ENCODE data around the gene SH3RF1.

SH3RF1 gene

DNA sequence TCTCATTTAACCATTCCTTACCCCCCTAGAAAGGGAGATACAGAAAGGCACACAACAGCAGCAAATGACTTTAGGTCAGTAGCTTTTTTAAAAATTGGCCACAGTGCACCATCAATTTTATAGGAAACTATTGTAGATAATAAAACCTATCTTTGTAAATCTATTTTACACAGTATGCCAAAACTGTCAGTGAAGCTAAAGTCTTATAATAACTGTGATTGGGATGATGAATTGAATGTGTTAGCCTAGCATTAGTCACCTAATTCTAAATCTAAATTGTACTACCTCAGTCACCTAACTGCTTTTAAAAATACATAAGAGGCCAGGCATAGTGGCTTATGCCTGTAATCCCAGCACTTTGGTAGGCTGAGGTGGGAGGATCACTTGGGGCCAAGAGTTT is 44.2 kb downstream of the SH3RF1 start:
- no peak overlapping the region for H3K9ac ChIP-seq (ENCODE audit: low read length)
- peaks cover 13% of the 10 kb centered on the region for H3K4me1 ChIP-seq (ENCODE audit: control insufficient read depth, insufficient read depth, low read length)

GRCh38 chr4:169225812-169226211 is 44.9 kb downstream of the SH3RF1 start:
- no peak overlapping the region for H3K27ac ChIP-seq (ENCODE audit: low read depth, low read length)
- H3K9ac ChIP-seq (ENCODE audit: low read length), result no peak overlapping the region
- H3K4me3 ChIP-seq (ENCODE audit: low read length), result no peak overlapping the region
- peaks cover 13% of the 10 kb centered on the region for H3K4me1 ChIP-seq (ENCODE audit: control insufficient read depth, insufficient read depth, low read length)
- no peaks in the 10 kb centered on the region for H3K36me3 ChIP-seq (ENCODE audit: control insufficient read depth, insufficient read depth, low read length)
- H3K27me3 ChIP-seq (ENCODE audit: control insufficient read depth, insufficient read depth, low read length), result no peaks in the 10 kb centered on the region

More for the DNA sequence above, 44.2 kb downstream of the SH3RF1 start:
- no peak overlapping the region for H3K27ac ChIP-seq (ENCODE audit: low read depth, low read length)
- no peaks in the 10 kb centered on the region for H3K27me3 ChIP-seq (ENCODE audit: control insufficient read depth, insufficient read depth, low read length)
- H3K36me3 ChIP-seq (ENCODE audit: control insufficient read depth, insufficient read depth, low read length), result no peaks in the 10 kb centered on the region
- no peak overlapping the region for H3K4me3 ChIP-seq (ENCODE audit: low read length)

DNA sequence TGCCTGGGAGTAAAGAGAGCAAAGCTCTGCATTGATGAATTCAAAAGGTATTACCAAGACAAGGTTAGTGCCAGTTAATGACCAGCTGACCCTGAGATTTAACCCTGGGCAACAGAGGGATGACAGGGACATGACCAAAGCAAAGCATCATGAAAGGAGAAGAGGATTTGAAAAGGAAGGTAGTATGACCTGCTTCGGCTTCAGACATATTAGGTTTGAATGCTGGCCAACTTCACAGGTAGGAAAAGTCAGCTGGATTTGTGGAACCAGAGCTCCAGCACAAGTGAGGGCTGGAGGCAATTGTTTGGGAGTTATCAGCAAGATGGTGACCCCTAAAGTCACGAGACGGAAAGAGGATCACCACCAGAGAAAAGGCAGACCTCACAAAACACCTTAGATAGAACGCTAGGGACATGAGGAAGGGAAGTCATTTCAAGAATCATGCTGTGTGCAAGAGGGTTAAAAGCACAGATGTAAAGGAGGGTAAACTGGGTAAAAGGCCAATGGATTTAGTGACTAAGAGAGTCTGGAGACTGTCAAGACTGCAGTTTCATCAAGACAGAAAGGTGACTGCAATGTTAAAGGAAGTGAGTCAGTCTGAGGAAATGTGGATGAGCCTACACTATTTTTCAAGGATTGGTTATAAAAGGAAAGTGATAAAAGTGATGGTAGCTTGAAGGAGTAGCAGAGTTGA is 45.6 kb downstream of the SH3RF1 start:
- Histone ChIP-seq H3K9ac (ENCODE audit: low read length) (no peak overlapping the region), H3K4me1 (ENCODE audit: control insufficient read depth, insufficient read depth, low read length) (peaks cover 13% of the 10 kb centered on the region), H3K27ac (ENCODE audit: low read depth, low read length) (no peak overlapping the region), H3K36me3 (ENCODE audit: control insufficient read depth, insufficient read depth, low read length) (no peaks in the 10 kb centered on the region), H3K4me3 (ENCODE audit: low read length) (no peak overlapping the region), H3K27me3 (ENCODE audit: control insufficient read depth, insufficient read depth, low read length) (no peaks in the 10 kb centered on the region)

GRCh38 chr4:169222761-169223160 is 48.0 kb downstream of the SH3RF1 start:
- H3K27ac ChIP-seq (ENCODE audit: low read depth, low read length), result no peak overlapping the region
- no peak overlapping the region for H3K9ac ChIP-seq (ENCODE audit: low read length)
- no peak overlapping the region for H3K4me3 ChIP-seq (ENCODE audit: low read length)
- peaks cover 9% of the 10 kb centered on the region for H3K4me1 ChIP-seq (ENCODE audit: control insufficient read depth, insufficient read depth, low read length)
- H3K27me3 ChIP-seq (ENCODE audit: control insufficient read depth, insufficient read depth, low read length), result no peaks in the 10 kb centered on the region
- H3K36me3 ChIP-seq (ENCODE audit: control insufficient read depth, insufficient read depth, low read length), result no peaks in the 10 kb centered on the region

DNA sequence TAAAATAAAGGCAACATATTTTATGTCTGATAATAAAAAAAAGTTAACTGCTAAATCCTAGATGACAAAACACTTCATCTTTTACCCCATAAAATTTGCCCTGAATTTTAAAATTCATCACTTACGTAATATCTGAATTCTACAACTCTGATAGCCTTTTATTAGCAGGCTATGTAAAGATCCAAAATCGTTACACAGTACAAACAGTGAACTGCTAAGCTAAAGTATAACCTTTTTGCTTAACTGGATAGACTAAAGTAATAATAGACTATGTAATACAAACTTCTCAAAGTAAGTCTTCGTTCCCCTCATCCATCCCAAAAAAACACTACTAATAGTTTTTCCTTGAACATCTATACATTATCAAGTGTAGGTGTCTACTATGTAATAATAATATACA is 49.1 kb downstream of the SH3RF1 start:
- Histone ChIP-seq H3K9ac (ENCODE audit: low read length) (no peak overlapping the region), H3K27ac (ENCODE audit: low read depth, low read length) (no peak overlapping the region), H3K36me3 (ENCODE audit: control insufficient read depth, insufficient read depth, low read length) (no peaks in the 10 kb centered on the region), H3K4me3 (ENCODE audit: low read length) (no peak overlapping the region), H3K4me1 (ENCODE audit: control insufficient read depth, insufficient read depth, low read length) (peaks cover 9% of the 10 kb centered on the region), H3K27me3 (ENCODE audit: control insufficient read depth, insufficient read depth, low read length) (no peaks in the 10 kb centered on the region)

GRCh38 chr4:169220854-169221411 is 49.8 kb downstream of the SH3RF1 start:
- H3K4me1 ChIP-seq (ENCODE audit: control insufficient read depth, insufficient read depth, low read length), result peaks cover 7% of the 10 kb centered on the region
- no peaks in the 10 kb centered on the region for H3K36me3 ChIP-seq (ENCODE audit: control insufficient read depth, insufficient read depth, low read length)
- H3K27ac ChIP-seq (ENCODE audit: low read depth, low read length), result no peak overlapping the region
- no peak overlapping the region for H3K4me3 ChIP-seq (ENCODE audit: low read length)
- no peak overlapping the region for H3K9ac ChIP-seq (ENCODE audit: low read length)
- no peaks in the 10 kb centered on the region for H3K27me3 ChIP-seq (ENCODE audit: control insufficient read depth, insufficient read depth, low read length)

GRCh38 chr4:169220447-169220846 is 50.3 kb downstream of the SH3RF1 start:
- H3K36me3 ChIP-seq (ENCODE audit: control insufficient read depth, insufficient read depth, low read length), result no peaks in the 10 kb centered on the region
- no peak overlapping the region for H3K27ac ChIP-seq (ENCODE audit: low read depth, low read length)
- H3K4me3 ChIP-seq (ENCODE audit: low read length), result no peak overlapping the region
- H3K4me1 ChIP-seq (ENCODE audit: control insufficient read depth, insufficient read depth, low read length), result peaks cover 5% of the 10 kb centered on the region
- no peaks in the 10 kb centered on the region for H3K27me3 ChIP-seq (ENCODE audit: control insufficient read depth, insufficient read depth, low read length)
- no peak overlapping the region for H3K9ac ChIP-seq (ENCODE audit: low read length)

GRCh38 chr4:169219440-169219839 is 51.3 kb downstream of the SH3RF1 start:
- Histone ChIP-seq H3K27ac (ENCODE audit: low read depth, low read length) (no peak overlapping the region), H3K36me3 (ENCODE audit: control insufficient read depth, insufficient read depth, low read length) (no peaks in the 10 kb centered on the region), H3K4me3 (ENCODE audit: low read length) (no peak overlapping the region), H3K9ac (ENCODE audit: low read length) (no peak overlapping the region), H3K4me1 (ENCODE audit: control insufficient read depth, insufficient read depth, low read length) (no peaks in the 10 kb centered on the region), H3K27me3 (ENCODE audit: control insufficient read depth, insufficient read depth, low read length) (no peaks in the 10 kb centered on the region)

DNA sequence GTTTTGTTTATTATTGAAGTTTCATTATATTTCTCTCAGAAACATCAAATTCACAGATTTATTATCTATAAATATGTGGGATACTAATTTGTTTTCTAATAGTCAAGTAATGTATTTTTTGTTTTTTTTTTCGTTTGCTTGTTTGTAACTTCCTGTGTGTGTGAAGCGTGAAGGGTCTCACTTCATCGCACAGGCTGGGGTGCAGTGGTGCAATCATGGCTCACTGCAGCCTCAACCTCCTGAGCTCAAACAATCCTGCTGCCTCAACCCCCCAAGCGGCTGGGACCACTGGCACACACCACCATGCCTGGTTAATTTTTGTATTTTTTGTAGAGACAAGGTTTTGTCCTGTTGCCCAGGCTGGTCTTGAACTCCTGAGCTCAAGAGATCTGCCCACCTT is 55.1 kb downstream of the SH3RF1 start:
- H3K27me3 ChIP-seq (ENCODE audit: control insufficient read depth, insufficient read depth, low read length), result no peaks in the 10 kb centered on the region
- H3K9ac ChIP-seq (ENCODE audit: low read length), result no peak overlapping the region
- H3K4me1 ChIP-seq (ENCODE audit: control insufficient read depth, insufficient read depth, low read length), result no peaks in the 10 kb centered on the region
- H3K36me3 ChIP-seq (ENCODE audit: control insufficient read depth, insufficient read depth, low read length), result no peaks in the 10 kb centered on the region
- H3K27ac ChIP-seq (ENCODE audit: low read depth, low read length), result no peak overlapping the region
- no peak overlapping the region for H3K4me3 ChIP-seq (ENCODE audit: low read length)

GRCh38 chr4:169212981-169213380 is 57.8 kb downstream of the SH3RF1 start:
- no peaks in the 10 kb centered on the region for H3K27me3 ChIP-seq (ENCODE audit: control insufficient read depth, insufficient read depth, low read length)
- no peaks in the 10 kb centered on the region for H3K36me3 ChIP-seq (ENCODE audit: control insufficient read depth, insufficient read depth, low read length)
- no peak overlapping the region for H3K27ac ChIP-seq (ENCODE audit: low read depth, low read length)
- H3K9ac ChIP-seq (ENCODE audit: low read length), result no peak overlapping the region
- H3K4me3 ChIP-seq (ENCODE audit: low read length), result no peak overlapping the region
- no peaks in the 10 kb centered on the region for H3K4me1 ChIP-seq (ENCODE audit: control insufficient read depth, insufficient read depth, low read length)

- no peaks in the 10 kb centered on the region for H3K36me3 ChIP-seq (ENCODE audit: control insufficient read depth, insufficient read depth, low read length)
- no peaks in the 10 kb centered on the region for H3K27me3 ChIP-seq (ENCODE audit: control insufficient read depth, insufficient read depth, low read length)
- H3K4me1 ChIP-seq (ENCODE audit: control insufficient read depth, insufficient read depth, low read length), result no peaks in the 10 kb centered on the region
- no peak overlapping the region for H3K4me3 ChIP-seq (ENCODE audit: low read length)
- H3K27ac ChIP-seq (ENCODE audit: low read depth, low read length), result no peak overlapping the region
- H3K9ac ChIP-seq (ENCODE audit: low read length), result no peak overlapping the region
These were observed 60.1 kb downstream of the SH3RF1 start for GRCh38 chr4:169210504-169211118.

- no peak overlapping the region for H3K4me3 ChIP-seq (ENCODE audit: low read length)
- no peaks in the 10 kb centered on the region for H3K4me1 ChIP-seq (ENCODE audit: control insufficient read depth, insufficient read depth, low read length)
- H3K9ac ChIP-seq (ENCODE audit: low read length), result no peak overlapping the region
- no peaks in the 10 kb centered on the region for H3K27me3 ChIP-seq (ENCODE audit: control insufficient read depth, insufficient read depth, low read length)
- H3K27ac ChIP-seq (ENCODE audit: low read depth, low read length), result no peak overlapping the region
- no peaks in the 10 kb centered on the region for H3K36me3 ChIP-seq (ENCODE audit: control insufficient read depth, insufficient read depth, low read length)
These were observed 61.3 kb downstream of the SH3RF1 start for GRCh38 chr4:169209388-169209883.

DNA sequence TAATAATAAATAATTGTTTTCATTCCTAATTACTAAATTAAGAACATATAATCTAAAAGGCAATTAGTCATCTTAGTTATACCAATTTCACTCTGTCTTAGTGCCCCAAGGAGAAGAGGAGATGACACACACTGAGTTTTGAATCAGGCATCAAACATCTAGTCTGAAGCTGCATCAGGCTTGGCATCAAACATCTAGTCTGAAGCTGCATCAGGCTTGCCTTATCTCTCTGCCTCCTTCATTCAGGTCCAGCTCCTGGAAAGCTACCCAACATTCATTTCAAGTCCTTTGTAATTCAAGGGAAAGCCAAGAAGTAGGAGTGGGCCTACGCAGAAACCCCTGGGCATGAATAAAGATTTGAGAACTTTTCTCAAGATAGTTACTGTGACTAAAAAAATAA is 62.2 kb downstream of the SH3RF1 start:
- Histone ChIP-seq H3K9ac (ENCODE audit: low read length) (no peak overlapping the region), H3K36me3 (ENCODE audit: control insufficient read depth, insufficient read depth, low read length) (no peaks in the 10 kb centered on the region), H3K4me3 (ENCODE audit: low read length) (no peak overlapping the region), H3K27ac (ENCODE audit: low read depth, low read length) (no peak overlapping the region), H3K4me1 (ENCODE audit: control insufficient read depth, insufficient read depth, low read length) (peaks cover 2% of the 10 kb centered on the region), H3K27me3 (ENCODE audit: control insufficient read depth, insufficient read depth, low read length) (no peaks in the 10 kb centered on the region)

All from rectal smooth muscle tissue (tissue), 1 donor.